GM08714 (cell line): ENCODE data around the gene ZC3H18.
"Not testable (repeated sequence)": the region's sequence is repeated elsewhere in the genome, so short reads cannot be mapped to it uniquely, and the experiment has no call there.

Experiments used
- H3K4me3 ChIP-seq: fragments of 200-500 bp; sonication (Bioruptor generic); 2 replicates; pipeline ENCODE4 v1.5.1; 2014; ENCODE audit warnings: mild to moderate bottlenecking, low read length, inconsistent platforms
- ZNF274 ChIP-seq: IDR thresholded peaks from 2 replicates; pipeline ENCODE4 v1.6.1; 2012; ENCODE audit warnings: mild to moderate bottlenecking, low read depth, low read length

Gene ZC3H18

DNA sequence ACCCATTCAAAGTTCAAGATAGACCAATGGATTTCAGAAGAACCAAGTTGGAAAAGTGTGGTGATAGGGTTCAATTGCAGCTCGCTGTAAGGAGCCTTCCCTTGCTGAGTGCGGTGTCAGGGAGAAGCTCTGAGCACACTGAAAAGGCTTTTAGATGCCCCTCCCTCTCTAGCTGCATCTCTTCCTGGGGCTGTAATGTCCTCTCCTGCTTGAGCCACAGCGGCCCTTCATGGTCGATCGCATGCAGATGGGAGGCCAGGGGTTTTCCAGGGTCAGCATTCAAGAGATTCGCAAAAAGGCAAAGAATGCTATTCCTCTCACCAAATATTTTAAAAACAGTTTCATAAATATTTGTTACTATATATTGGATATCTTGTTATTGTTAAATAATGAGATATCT is 23.7 kb downstream of the ZC3H18 start:
- no peak for TF ChIP-seq ZNF274

DNA sequence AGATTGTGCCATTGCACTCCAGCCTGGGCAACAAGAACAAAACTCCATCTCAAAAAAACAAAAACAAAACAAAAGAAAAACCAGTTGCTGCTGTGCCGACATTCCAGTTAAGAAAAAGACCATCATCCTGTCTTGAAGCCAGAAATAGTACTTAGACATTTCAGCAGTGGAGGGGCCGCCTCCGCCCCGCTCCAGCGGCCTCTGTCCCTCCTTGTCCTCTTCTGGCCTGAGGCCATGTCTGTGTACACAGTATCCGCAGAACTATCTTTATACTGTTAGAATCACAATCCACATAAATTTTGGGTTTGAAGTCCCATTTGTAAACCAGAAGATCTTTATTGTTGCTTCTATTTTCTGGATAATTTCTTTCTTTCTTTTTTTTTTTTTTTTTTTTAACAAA is 24.9 kb downstream of the ZC3H18 start:
- no peak overlapping the region for H3K4me3 ChIP-seq
- no peak for TF ChIP-seq ZNF274

More for the DNA sequence above, 23.7 kb downstream of the ZC3H18 start:
- no peak overlapping the region for H3K4me3 ChIP-seq

DNA sequence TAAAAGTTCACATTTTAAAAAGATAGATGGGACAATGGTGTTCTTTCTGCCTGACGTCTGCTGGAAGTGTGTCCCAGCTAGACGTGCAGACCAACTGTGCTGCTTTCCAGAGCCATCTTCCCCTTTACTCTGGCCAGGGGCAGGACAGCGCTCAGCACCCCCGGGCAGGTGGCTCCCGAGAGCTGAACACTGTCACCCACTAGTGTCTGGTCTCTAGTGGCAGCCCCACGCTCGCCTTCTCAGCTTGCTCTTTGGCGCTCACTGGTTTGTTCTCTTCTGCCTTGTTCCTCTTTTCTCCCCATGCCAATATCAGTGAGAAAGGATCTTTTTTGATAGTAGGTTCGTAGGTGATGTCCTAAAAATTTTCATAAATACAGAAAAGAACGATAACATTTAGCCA is 25.7 kb downstream of the ZC3H18 start:
- no peak for TF ChIP-seq ZNF274
- H3K4me3 ChIP-seq: no peak overlapping the region

DNA sequence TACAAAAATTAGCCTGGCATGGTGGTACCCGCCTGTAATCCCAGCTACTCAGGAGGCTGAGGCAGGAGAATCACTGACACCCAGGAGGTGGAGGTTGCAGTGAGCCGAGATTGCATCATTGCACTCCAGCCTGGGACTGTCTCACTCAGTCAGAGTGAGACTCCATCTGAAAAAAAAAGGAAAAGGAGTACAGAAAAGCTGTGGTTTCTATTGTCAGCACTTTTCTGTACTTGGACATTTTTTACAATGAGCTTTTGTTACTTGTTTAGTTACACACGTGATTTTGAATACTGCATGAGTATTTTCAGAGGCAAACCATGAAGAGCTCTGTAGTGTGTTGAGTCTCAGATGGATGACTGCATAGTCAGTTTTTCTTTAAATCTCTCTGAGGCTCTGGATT is 26.3 kb downstream of the ZC3H18 start:
- TF ChIP-seq ZNF274: no peak
- no peak overlapping the region for H3K4me3 ChIP-seq

DNA sequence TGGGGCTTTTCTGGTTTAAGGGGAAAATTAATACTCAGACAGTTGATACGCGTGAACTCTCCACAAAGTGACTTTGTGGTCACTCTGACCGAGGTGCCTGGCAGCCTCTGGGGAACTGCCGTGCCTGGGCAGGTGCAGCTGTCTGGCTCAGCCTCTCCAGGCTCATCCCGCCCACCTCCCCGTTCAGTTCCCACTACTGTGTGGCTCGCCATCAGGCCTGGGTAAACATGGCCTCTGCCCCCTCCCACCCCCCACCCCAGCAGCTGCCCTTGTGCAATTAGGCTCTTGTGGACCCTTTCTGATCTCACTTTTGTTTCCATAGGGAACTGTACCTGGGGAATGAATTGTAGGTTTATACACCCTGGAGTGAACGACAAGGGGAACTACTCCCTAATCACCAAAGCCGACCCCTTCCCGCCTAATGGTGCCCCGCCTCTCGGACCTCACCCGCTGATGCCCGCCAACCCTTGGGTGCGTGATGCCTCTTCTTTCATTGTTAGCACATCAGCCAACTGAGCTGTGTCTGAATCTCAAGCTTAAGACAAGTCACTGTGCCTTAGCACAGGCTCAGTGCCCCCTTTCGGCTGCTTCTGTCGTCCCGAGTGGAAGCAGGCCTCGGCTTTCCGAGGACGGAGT is 27.8 kb downstream of the ZC3H18 start:
- no peak overlapping the region for H3K4me3 ChIP-seq
- no peak for TF ChIP-seq ZNF274

DNA sequence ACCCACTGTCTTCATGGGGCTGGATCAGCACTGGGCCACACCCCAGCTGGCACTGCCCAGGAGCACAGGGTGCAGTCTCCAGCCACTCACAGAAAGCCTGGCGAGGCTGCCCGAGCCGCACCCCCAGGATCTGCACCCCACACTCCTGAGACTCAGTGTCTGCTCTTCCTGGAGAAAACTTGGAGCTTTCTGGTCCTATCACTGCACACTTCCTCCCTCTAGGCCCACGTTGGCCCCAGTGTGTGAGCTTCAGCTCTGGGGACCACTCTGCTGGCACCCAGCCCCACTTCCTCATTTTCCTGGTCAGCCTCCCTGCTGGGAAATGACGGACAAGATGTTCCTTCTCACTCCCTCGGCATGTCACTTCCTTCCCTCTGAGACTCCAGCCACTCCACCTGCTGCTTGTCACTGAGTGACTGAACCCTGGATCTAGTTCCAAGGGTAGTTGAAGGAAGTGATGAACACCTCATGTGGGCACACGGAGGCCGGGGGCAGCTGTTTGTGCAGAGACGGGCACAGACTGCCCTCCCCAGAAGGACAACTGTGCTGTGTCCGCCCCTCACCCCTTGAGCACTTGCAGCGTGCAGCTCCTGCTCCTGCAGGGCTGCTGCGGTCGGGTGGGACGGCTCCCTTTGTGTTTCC is 29.0 kb downstream of the ZC3H18 start:
- TF ChIP-seq ZNF274: no peak
- H3K4me3 ChIP-seq: no peak overlapping the region

DNA sequence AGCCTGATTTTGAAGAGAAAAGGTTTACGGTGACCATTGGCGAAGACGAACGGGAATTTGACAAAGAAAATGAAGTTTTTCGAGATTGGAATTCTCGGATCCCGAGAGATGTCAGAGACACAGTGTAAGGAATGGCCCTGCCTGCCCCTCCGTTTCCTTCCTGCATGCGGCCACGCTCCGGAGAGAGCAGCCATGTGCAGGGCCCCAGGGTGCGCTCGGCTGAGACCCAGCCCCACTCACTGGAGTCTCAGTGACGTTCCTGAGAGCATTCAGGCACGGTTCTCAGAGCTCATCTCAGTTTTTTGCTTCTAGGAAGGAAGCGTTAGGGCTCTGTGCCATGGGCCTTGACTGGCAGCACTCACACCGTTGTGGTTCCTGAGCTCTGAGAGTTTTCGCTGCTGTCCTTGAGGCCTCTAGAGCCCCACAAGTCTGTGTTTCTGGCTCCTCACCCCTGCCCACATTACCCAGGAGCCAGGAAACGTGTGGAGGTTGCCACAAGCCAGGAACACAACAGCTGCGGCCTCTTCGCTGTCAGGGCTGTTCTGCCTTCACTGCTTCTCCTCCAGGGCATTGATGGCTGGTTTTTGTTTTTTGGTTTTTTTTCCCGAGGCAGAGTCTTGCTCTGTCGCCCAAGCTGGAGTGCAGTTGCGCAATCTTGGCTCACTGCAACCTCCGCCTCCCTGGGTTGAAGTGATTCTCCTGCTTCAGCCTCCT is 29.8 kb downstream of the ZC3H18 start:
- H3K4me3 ChIP-seq: no peak overlapping the region
- no peak for TF ChIP-seq ZNF274

DNA sequence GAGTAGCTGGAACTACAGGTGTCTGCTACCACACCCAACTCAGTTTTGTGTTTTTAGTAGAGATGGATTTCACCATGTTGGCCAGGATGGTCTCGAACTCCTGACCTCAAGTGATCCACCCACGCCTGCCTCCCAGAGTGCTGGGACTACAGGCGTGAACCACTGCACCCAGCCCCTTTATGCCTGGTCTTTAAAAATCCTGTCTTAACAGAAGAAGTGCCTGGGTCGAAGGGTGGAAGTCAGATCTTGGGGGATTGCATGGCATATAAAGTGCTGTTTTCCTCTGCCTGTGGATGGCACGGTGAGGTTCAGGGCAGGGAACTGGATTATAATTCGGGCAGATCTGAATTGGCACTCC is 30.3 kb downstream of the ZC3H18 start:
- TF ChIP-seq ZNF274: no peak
- H3K4me3 ChIP-seq: no peak overlapping the region

DNA sequence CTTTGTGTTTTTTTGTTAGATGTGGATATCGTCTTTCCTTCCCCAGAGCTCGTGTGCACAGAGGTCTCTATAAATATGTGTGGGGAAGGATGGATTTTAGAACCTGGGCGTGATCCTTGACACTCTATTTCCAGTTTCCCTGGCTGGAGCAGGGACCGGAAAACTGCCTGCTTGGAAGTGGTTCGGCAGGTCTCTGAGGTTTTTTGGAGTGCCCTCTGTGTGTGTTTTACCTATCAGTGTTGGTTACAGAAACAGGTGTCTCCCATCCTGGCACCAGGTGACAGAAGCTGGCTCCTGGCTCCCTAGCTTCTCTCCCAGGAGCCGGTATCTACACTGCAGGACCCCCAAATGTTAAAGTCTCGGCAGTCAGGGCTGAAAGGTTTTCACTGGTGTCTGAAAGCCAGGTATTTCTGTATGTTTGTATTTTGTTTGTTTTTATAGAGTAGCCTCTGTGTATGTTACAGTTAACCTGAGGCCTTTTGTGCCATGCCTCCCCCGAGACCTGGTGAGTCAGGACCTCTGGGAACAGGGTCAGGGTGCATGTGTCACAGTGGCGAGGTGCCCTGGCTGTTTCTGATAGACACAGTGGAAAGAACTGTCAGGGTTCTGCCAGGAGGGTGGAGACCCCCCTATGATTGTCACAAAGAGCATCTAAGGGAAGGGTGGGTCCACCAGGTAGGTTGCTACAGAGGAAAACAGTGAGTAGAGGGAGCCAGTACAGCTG is 31.3 kb downstream of the ZC3H18 start:
- H3K4me3 ChIP-seq: no peak overlapping the region
- no peak for TF ChIP-seq ZNF274

DNA sequence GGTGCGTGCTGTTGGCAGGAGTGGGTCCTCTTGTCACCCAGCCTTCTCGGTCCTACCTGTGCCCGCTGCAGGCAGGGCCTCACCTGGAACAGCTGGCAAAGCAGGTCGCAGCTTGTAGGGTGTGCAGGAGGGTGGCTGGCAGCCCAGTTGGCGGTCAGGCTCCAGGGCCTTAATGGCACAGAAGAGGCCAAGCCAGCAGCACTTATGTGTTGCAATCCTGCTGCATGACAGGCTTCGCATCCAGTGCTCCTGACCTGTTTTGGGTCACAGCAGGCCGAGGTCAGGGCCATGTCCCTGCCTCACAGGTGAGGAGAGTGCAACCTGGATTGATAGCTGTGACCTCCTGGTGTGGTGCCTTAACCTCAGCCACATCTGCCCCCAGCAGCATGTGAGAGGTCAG is 31.9 kb downstream of the ZC3H18 start:
- H3K4me3 ChIP-seq: no peak overlapping the region
- TF ChIP-seq ZNF274: no peak

DNA sequence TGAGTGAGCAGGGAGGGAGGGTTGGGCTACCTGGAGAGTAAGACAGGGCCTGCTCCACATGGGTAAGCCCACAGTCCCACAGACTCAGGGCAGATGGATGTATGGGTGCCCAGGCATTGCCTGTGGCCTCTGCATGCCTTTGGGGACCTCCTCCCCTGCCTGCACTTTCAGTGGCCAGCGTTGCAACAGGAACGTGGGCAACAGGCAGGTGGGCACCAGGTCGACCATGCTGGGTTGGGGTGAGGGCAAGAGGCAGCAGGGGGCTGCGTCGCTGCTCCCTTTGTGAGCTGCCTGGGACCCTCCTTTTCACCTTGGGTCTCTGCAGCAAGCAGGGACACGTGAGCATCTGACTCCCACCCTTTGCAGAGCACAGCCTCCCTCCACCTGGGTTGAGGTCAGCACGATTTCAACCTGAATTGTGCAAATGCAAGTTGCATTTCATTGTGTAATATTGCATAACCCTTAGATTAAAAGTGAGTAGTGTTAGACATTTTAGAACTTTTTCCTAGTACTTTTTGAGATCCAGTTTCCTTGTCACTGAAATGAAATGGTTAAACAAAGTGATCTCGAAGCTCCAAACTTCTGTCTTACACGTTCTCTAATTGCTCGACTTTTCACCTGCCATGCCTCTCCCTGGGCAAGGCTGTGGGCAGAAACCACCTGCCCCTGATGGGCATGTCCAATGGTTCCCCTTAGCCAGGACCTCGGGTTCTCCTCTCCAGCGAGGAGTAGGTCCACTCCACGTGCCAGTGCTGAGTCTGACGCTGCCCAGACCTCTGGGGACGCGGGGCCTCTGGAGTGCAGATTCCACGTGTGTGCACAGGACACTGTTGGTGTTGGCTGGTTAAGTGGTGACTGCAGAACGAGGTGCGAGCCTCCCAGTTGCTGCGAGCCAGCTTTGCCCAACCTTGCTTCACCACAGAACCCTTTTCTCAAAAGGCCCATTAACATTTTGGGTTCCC is 35.3 kb downstream of the ZC3H18 start:
- TF ChIP-seq ZNF274: no peak

DNA sequence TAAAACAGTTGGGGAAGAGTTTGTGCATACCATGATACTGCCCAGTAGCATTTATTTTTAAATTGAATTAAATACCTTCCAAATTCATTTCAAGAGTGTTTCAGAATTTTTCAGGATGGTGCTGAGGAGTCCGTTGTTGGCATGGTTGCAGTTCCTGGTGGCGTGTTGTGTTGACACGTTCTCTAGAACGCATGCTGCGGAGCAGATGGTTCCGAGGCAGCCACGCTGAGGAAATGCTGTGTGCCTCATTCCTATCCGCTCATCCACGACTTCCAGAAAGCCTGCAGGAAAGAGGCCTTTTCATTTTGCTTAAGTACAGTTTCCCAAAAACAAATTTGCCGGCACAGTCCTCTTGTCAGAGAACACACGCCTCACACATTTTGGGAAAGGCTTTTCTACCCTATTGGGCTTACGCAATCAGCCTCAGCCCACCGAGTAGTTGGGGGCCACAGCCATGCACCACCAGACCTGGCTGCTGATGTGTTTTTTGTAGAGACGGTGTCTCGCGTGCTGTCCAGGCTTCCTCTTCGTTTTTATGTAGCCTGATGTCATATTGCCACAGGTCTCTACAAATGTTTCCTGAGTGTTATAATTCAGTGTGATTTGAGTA is 36.0 kb downstream of the ZC3H18 start:
- TF ChIP-seq ZNF274: no peak
- no peak overlapping the region for H3K4me3 ChIP-seq

More for the DNA sequence above, 35.3 kb downstream of the ZC3H18 start:
- no peak overlapping the region for H3K4me3 ChIP-seq

DNA sequence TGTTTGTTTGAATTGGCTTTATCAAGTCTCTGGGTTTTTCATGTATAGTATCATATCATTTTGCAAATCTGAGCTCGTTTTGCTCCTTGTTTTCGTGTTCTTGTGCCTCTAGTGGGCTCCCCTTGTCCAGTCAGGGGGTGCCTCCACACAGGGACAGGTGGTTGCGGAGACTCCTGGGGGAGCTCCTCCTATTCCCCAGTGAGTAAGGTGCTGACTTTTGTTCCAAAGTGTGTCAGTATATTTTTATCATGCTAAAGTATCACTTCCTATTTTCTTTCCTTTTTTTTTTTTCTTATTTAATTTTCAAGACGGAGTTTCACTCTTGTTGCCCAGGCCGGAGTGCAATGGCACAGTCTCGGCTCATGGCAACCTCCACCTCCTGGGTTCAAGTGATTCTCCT is 37.9 kb downstream of the ZC3H18 start:
- no peak overlapping the region for H3K4me3 ChIP-seq
- no peak for TF ChIP-seq ZNF274

DNA sequence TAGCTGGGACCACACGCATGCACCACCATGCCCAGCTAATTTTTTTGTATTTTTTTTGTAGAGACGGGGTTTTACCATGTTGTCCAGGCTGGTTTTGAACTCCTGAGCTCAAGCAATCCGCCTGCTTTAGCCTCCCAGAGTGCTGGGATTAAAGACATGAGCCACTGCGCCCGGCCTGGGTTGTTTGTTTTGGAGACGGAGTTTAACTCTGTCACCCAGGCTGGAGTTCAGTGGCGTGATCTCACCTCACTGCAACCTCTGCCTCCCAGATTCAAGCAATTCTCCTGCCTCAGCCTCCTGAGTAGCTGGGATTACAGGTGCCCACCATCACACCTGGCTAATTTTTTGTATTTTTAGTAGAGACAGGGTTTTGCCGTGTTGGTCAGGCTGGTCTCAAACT is 39.2 kb downstream of the ZC3H18 start:
- H3K4me3 ChIP-seq: not testable (repeated sequence)
